Left colon (tissue), 2 donors: ENCODE results near the gene SNX6. TPM values are rescaled to one million over a fixed set of nuclear protein-coding genes. Genes with fewer than 3 reads are reported as not detected.
"Not testable (repeated sequence)": the region's sequence is repeated elsewhere in the genome, so short reads cannot be mapped to it uniquely, and the experiment has no call there.

ENCODE experiments used
- ATAC-seq: fragments of 200-7000 bp; cut with Tn5 transposase; one replicate; pipeline ENCODE4 v1.9.1; 2020; ENCODE audit warnings: mild to moderate bottlenecking, moderate library complexity
- DNase-seq, 2 donors: peaks; one replicate each; pipeline ENCODE4 v3.0.0-alpha.2; 2020
- intact Hi-C, 2 donors: fragments of 100-400 bp; cut with DNase I in 1 of 2; cut with micrococcal nuclease in 1 of 2; formaldehyde crosslinking; loops; one replicate each; pipeline versions ENCODE4 v1.11.2 to v1.14.0; 2022; cut with DNase I, micrococcal nuclease
- total RNA-seq, 2 donors: library from RNA; stranded (reverse); fragmentation: NEBNext Ultra II Directional; extraction: Animal tissue kit (Norgen Biotek cat#: 25700); gene quantifications; one replicate each; pipeline ENCODE4 v1.2.1, GENCODE V29; 2021
- donor health status: DM: no; HTN: no; CAD: no.
- donor health status: DM: yes; HTN: yes; CAD: no.

The SNX6 gene
- total RNA-seq, 2 donors from 2014 or later, result 83.1 to 87.0 TPM

DNA sequence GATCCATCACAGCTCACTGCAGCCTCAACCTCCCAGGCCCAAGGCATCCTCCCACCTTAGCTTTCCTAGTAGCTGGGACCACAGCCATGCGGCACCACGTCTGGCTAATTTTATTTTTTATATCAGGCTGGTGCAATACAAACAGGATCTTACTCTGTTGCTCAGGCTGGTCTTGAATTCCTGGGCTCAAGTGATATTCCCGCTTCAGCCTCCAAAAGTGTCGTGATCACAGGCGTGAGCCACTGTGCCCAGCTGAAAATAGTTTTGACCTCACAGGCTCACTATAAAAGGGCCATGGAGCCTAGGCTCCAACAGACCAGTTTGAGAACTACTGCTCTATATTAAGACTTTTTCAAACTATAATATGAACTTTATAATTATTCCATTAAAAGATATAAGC, 37.3 kb downstream of the SNX6 start:
- intact Hi-C loops, result no loop called here
- DNase-seq (no peak), ATAC-seq (no peak)

DNA sequence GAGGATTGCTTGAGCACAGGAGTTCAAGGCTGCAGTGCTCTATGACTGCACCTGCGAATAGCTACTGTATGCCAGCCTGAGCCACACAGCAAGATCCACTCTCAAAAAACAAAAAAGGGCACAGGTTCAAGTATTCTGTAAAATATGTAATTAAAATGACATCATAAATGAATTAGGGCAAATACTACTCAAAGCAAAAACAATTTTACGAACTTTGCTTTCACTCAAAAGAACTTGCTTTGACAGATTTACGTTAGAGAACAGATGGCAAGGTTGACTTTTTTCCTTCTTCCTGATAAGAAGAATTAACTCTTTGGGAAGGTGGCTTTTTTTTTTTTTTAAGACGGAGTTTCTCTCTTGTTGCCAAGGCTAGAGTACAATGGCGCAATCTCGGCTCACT, 46.4 kb downstream of the SNX6 start:
- no peak for DNase-seq
- ATAC-seq, result no peak
- intact Hi-C loops, result no loop called here

GRCh38 chr14:34582117-34582680, 47.7 kb downstream of the SNX6 start:
- no peak for ATAC-seq
- intact Hi-C loops, result no loop called here
- DNase-seq, result no peak

- no peak for DNase-seq
- no peak for ATAC-seq
- intact Hi-C loops, result no loop called here
Measured at GRCh38 chr14:34580381-34580780, 49.6 kb downstream of the SNX6 start.

DNA sequence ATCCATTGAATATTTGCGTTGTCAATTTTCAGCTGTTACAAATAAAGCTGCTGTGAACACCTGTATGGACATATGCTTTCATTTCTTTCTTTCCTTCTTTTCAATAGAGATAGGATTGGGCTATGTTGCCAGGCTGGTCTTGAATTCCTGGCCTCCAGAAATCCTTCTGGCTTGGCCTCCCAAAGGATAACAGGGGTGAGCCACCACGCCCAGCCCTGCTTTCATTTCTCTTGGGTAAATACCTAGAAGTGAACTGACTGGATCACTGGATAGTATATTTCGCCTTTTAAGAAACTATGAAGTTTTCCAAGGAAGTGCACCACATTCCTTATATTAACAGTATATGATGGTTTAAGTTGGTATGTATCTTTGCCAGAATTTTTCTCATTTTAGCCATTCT, 58.2 kb downstream of the SNX6 start:
- ATAC-seq, result no peak
- DNase-seq, result no peak
- intact Hi-C loops, result no loop called here

- intact Hi-C loops, result no loop called here
- ATAC-seq, result no peak
Measured at GRCh38 chr14:34569750-34570149, 60.2 kb downstream of the SNX6 start.

DNA sequence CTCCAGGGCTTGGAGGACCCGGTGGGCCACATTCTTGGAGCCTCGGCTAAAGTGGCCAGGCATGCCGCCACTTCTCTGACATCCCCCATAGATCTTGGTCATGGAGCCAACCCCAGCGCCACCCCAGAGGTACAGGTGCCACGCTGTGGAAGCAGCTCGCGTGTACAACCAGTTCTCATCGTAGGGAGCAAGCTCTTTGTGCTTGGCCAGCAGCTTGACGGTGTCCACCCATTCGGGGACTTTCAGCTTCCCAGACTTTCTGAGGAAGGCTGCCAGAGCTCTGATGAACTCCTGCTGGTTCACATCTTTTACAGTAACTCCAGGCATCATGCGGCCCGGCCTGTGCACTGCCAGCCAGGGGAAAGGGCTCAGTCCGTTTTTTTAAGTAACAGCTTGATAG, 61.1 kb downstream of the SNX6 start:
- intact Hi-C loops, result no loop called here
- ATAC-seq, result no peak
- DNase-seq, result no peak

More at GRCh38 chr14:34569750-34570149, 60.2 kb downstream of the SNX6 start:
- DNase-seq, result no peak

DNA sequence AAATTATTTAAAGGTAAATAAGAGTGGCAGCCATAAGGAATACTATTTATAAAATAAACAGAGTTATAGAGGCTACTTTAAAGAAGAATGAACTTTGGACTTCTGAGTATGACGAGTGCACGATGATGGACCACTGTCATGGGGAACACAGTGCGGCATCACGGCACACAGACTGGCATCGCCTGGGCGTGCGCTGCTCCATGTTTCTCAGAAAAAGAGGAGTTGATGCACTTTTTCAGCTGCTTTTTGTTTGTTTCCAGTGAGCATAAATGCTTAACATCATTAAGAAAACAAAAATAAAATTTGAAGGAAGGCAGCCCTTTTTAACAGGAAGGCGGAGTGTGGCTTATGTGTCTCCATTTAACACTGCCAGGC, 67.2 kb downstream of the SNX6 start:
- ATAC-seq, result peak; percentile 34
- no peak for DNase-seq
- intact Hi-C loops, result no loop called here

- ATAC-seq, DNase-seq, intact Hi-C loops: not testable (repeated sequence)
Measured at GRCh38 chr14:34562037-34562775, 67.7 kb downstream of the SNX6 start.

DNA sequence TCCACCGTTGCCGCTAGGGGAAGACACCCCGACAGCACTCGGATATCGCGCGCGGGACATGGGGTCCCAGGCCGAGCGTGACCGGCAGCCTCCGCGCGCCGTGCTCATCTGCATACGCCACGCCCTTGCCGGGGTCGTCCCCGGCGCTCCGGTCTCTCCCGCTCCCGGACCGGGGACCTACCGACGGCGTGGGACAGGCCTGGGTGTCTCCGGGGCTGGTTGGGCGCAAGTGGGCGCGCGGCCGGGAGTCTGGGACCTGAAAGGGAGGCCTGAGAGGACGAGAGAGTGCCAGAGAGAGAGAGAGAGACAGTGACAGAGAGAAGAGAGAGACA, 73.5 kb downstream of the SNX6 start:
- peak; percentile 80 for ATAC-seq
- intact Hi-C loops, DNase-seq: not testable (repeated sequence)

GRCh38 chr14:34555583-34556497, 74.1 kb downstream of the SNX6 start:
- intact Hi-C loops, DNase-seq: not testable (repeated sequence)
- ATAC-seq, result peak; percentile 73

DNA sequence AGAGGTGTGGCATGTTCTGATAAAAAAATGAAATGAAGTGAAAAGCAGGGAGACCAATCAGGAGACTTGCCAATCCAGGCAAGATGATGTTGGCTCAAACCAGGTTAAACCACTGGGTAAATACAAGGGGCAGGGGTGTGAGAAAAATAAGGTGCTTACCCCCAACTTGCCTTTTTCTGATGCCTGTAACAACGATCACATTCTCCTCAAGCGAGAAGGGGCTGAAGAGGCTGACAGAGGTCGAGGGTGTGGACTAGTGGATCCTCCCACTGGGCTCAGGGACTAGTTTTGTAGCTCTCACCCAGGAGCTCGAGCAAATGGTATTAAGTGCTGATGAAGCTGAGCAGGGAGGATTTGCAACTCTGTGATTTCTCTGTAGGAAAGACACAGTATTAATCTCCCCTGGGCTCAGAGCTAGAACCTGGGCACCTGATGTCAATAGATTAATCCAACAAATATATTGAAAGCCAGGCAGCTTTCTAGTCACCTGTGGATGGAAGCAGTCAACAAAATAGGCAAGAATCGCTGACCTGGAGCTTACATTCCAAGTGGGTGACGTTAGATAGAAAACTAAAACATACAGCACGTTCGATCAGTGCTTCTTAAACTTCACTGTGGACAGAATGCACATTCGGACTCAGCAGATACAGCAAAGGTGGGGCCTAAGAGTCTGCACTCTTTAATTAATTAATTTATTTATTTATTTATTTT, 75.3 kb downstream of the SNX6 start:
- intact Hi-C loops, result no loop called here
- ATAC-seq (no peak), DNase-seq (no peak)

DNA sequence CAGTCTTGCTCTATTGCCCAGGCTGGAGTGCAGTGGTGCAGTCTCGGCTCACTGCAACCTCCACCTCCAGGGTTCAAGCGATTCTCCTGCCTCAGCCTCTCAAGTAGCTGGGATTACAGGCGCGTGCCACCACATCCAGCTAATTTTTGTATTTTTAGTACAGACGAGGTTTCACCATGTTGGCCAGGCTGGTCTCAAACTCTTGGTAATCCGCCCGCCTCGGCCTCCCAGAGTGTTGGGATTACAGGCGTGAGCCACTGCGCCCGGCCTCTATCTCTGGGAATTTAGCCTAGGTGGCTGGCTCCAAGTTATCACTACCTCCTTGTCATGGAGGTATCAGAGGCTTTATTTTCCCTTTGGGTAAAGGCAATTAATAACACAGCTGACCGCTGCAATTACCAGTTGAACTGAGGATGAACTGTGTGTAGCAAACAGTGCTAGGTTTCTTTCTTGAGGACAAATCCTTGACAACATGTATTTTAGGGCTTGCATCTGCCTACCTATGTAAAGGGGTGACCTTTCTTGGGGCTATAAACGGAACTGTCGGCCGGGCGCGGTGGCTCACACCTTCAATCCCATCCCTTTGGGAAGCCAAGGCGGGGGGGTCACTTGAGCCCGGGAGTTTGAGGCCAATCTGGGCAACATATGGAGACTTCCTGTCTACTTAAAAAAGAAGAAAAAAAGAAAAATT, 80.5 kb downstream of the SNX6 start:
- DNase-seq, ATAC-seq, intact Hi-C loops: not testable (repeated sequence)

- DNase-seq (no peak), ATAC-seq (no peak)
- intact Hi-C loops, result no loop called here
Measured at GRCh38 chr14:34548472-34548981, 81.4 kb downstream of the SNX6 start.

DNA sequence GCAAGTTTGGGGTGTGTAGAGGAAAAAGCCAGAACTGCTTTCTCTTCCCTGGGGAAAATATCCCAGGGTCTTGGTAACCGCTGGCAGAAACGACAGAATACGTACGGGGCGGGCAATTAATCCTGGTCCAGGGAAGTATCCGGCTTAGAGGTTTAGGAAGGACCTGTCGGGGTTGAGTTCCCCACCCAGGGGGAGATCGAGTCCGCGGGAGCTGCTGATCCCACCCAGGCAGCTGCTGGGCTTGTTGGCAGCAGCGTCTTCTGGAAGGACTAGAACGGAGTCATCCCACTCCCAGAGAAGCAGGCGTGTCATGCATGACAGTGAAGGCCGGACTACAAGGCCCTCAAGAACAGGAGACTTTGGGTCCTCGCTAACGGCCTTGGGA, 82.8 kb downstream of the SNX6 start:
- ATAC-seq, intact Hi-C loops, DNase-seq: not testable (repeated sequence)

DNA sequence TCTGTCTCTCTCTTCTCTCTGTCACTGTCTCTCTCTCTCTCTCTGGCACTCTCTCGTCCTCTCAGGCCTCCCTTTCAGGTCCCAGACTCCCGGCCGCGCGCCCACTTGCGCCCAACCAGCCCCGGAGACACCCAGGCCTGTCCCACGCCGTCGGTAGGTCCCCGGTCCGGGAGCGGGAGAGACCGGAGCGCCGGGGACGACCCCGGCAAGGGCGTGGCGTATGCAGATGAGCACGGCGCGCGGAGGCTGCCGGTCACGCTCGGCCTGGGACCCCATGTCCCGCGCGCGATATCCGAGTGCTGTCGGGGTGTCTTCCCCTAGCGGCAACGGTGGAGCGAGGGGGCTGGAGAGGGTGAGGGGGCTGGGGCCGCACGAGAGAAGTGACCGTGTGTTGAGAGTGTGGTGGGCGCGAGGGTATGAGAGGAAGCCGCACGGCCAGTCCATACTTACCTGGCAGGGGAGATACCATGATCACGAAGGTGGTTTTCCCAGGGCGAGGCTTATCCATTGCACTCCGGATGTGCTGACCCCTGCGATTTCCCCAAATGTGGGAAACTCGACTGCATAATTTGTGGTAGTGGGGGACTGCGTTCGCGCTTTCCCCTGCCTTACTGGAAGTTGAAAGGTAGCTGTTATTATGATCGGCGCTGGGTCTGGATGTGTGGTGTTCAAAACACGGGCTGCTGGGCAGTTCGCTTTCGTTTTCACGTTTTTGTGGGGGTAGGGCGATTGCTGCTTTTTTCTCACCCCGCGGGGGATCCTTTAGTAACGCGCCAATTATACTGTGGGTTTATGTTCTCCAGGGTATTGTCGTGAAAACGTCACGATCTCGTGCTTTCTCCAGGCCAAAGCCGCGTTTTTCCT, 83.4 kb downstream of the SNX6 start:
- peak; percentile 83 for ATAC-seq
- DNase-seq, intact Hi-C loops: not testable (repeated sequence)
